GM12878 (cell line): Measurements from ENCODE around the gene SELENOW.

ENCODE experiments used
- BHLHE40 ChIP-seq, 2 experiments: fragments of 450-650 bp in 1 of 2; IDR thresholded peaks; 2 replicates each; pipeline ENCODE4 v1.6.1; 2011 to 2017; ENCODE audit warnings: low read depth in 2 of 2, borderline replicate concordance in 1 of 2, improper control_type of control experiment in 1 of 2, low read length in 1 of 2, mild to moderate bottlenecking in 1 of 2
- CBFB ChIP-seq: IDR thresholded peaks from 2 replicates; pipeline ENCODE4 v1.6.1; 2016; ENCODE audit warnings: antibody characterized with exemption, low read depth
- CHD2 ChIP-seq: IDR thresholded peaks from 2 replicates; pipeline ENCODE4 v1.6.1; 2011; ENCODE audit warnings: low read depth, low read length, improper control_type of control experiment, borderline replicate concordance
- CTCF ChIP-seq, 3 experiments: IDR thresholded peaks in 2 of 3; conservative IDR thresholded peaks in 1 of 3; 2 replicates each; pipeline ENCODE4 v1.5.1; 2011; ENCODE audit warnings: low read depth in 3 of 3, low read length in 3 of 3, mild to moderate bottlenecking in 3 of 3, control low read depth in 2 of 3, moderate library complexity in 2 of 3, inconsistent platforms in 1 of 3, mixed read lengths in 1 of 3; ENCODE audit not compliant: control insufficient read depth in 2 of 3, insufficient read depth in 1 of 3; ENCODE audit errors: extremely low read depth in 1 of 3
- HDAC6 ChIP-seq: fragments of 200-600 bp; sonication (generic); IDR thresholded peaks from one replicate; pipeline ENCODE4 v1.8.0; 2017; ENCODE audit warnings: antibody characterized with exemption; ENCODE audit not compliant: unreplicated experiment
- MXI1 ChIP-seq: fragments of 150-350 bp; IDR thresholded peaks from 2 replicates; pipeline ENCODE4 v1.6.1; 2011; ENCODE audit warnings: low read depth, mild to moderate bottlenecking, inconsistent platforms, low read length, improper control_type of control experiment
- NFYB ChIP-seq: IDR thresholded peaks from 2 replicates; pipeline ENCODE4 v1.6.1; 2011; ENCODE audit warnings: low read depth, mild to moderate bottlenecking, low read length, improper control_type of control experiment, moderate library complexity; ENCODE audit not compliant: insufficient read depth
- POLR2A ChIP-seq: IDR thresholded peaks from 2 replicates; pipeline ENCODE4 v1.6.1; 2011; ENCODE audit warnings: low read depth, mild to moderate bottlenecking, low read length
- SMARCA5 ChIP-seq: fragments of 450-650 bp; IDR thresholded peaks from 2 replicates; pipeline ENCODE4 v1.6.1; 2017; ENCODE audit warnings: mild to moderate bottlenecking
- ZBTB4 ChIP-seq: fragments of 450-650 bp; formaldehyde crosslinking; IDR thresholded peaks from 2 replicates; pipeline ENCODE4 v1.4.0; 2022; ENCODE audit warnings: mild to moderate bottlenecking, moderate library complexity
- ZNF24 ChIP-seq: fragments of 450-650 bp; IDR thresholded peaks from 2 replicates; pipeline ENCODE4 v1.6.1; 2017; ENCODE audit warnings: antibody characterized with exemption, mild to moderate bottlenecking
- TF ChIP-seq, protein P1 (sequence below): fragments of 450-650 bp; IDR thresholded peaks from 2 replicates; pipeline ENCODE4 v1.6.1; 2016; ENCODE audit warnings: mild to moderate bottlenecking
- TF ChIP-seq, protein P2 (sequence below): fragments of 450-650 bp; IDR thresholded peaks from 2 replicates; pipeline ENCODE4 v1.6.1; 2017; ENCODE audit warnings: mild to moderate bottlenecking, low read depth, inconsistent platforms; ENCODE audit not compliant: poor library complexity, severe bottlenecking

GRCh38 chr19:47826800-47827199 is 48.3 kb downstream of the SELENOW start:
- TF ChIP-seq BHLHE40 (IDR thresholded peaks at IDR 0.05; ENCODE audit: borderline replicate concordance in 1 of 2, low read depth in 2 of 2, low read length in 1 of 2), result no peak
- TF ChIP-seq ZBTB4 (CRISPR knock-in tag), result no peak
- TF ChIP-seq, protein P1, sequence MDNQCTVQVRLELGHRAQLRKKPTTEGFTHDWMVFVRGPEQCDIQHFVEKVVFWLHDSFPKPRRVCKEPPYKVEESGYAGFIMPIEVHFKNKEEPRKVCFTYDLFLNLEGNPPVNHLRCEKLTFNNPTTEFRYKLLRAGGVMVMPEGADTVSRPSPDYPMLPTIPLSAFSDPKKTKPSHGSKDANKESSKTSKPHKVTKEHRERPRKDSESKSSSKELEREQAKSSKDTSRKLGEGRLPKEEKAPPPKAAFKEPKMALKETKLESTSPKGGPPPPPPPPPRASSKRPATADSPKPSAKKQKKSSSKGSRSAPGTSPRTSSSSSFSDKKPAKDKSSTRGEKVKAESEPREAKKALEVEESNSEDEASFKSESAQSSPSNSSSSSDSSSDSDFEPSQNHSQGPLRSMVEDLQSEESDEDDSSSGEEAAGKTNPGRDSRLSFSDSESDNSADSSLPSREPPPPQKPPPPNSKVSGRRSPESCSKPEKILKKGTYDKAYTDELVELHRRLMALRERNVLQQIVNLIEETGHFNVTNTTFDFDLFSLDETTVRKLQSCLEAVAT, result no peak
- TF ChIP-seq CTCF (IDR thresholded peaks at IDR 0.05 in 2 of 3, conservative IDR thresholded peaks at IDR 0.05 in 1 of 3; ENCODE audit: control insufficient read depth in 2 of 3, extremely low read depth in 1 of 3, insufficient read depth in 1 of 3, low read depth in 3 of 3, low read length in 3 of 3), result no peak
- TF ChIP-seq HDAC6, result no peak
- no peak for TF ChIP-seq CBFB
- no peak for TF ChIP-seq CHD2
- no peak for TF ChIP-seq SMARCA5
- TF ChIP-seq, protein P2, sequence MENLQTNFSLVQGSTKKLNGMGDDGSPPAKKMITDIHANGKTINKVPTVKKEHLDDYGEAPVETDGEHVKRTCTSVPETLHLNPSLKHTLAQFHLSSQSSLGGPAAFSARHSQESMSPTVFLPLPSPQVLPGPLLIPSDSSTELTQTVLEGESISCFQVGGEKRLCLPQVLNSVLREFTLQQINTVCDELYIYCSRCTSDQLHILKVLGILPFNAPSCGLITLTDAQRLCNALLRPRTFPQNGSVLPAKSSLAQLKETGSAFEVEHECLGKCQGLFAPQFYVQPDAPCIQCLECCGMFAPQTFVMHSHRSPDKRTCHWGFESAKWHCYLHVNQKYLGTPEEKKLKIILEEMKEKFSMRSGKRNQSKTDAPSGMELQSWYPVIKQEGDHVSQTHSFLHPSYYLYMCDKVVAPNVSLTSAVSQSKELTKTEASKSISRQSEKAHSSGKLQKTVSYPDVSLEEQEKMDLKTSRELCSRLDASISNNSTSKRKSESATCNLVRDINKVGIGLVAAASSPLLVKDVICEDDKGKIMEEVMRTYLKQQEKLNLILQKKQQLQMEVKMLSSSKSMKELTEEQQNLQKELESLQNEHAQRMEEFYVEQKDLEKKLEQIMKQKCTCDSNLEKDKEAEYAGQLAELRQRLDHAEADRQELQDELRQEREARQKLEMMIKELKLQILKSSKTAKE, result no peak
- no peak for TF ChIP-seq NFYB
- no peak for TF ChIP-seq POLR2A
- TF ChIP-seq MXI1, result no peak
- no peak for TF ChIP-seq ZNF24
